ENCODE data around the gene GSC2.
A peak's percentile ranks its signal among the peaks of the same experiment; 100 is the strongest.

The GSC2 gene

DNA sequence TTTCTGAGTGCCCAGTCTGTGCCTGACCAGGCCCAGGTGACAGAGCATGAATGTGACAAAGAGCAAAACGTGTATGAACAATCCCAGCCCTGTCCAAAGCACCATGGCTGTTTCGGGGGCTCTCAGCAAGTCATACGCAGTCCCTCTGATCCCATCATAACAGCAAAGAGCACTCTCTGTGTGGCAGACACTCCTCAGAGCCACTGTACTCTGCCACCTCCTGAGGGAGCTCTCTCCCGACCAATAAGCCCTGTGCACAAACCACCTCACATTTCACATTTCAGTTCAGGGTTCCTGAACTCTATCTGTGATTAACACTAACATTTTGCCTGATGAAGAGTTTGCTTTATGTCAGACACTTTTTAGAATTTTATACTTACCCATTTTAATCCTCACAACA lies 34.5 kb downstream of the GSC2 start:
- Histone ChIP-seq H3K27me3 (no peaks in the 10 kb centered on the region), H3K9me3 (replicated peaks in 1 of 11) (no peaks in the 10 kb centered on the region), H3K36me3 (peaks cover 3 to 79% (median 41%) of the 10 kb centered on the region in 11 experiments; a peak in 19 of 22 replicates), H4K20me1 (peaks cover 63 to 98% (median 81%) of the 10 kb centered on the region in 11 experiments), H3K4me2 (peak overlapping the region in 7 of 11 experiments; percentile 41 to 99 (median 93); a peak in 8 of 22 replicates), H3K4me3 (no peak overlapping the region), H3K4me1 (peaks cover 59 to 93% (median 76%) of the 10 kb centered on the region in 10 experiments), H3K9ac (no peak overlapping the region; a peak in 1 of 22 replicates), H3K27ac (peak overlapping the region in 4 of 11 experiments; percentile 0 to 28 (median 22); a peak in 3 of 22 replicates)
- no peak for TF ChIP-seq Cebpa-rat (IDR thresholded peaks at IDR 0.05)

DNA sequence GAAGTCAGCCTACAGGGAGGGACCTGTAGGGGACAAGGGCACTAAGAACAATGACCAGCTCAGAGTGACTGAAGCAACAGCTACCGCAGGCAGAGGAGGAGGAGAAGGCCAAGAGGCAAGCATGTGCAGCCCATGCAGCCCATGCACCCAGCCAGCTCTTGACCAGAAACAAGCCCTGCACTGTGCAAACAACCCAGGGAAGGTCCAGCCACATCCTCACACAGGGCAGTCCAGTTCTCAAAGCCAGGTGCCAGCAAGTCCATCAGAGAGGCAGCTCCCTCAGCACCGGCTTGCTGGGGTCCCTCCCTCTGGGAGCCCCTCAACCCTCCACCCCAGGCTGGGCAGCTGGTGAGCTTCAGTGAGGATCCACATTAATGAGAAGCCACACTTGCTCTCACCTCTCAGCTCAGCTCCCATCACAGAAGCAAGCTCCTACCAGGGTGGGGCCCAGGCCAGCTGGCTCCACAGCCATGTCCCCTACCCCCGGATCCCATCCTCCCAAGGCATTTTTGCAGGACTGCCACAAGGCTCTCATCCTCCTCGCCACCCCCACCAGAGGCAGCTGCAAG lies 35.0 kb downstream of the GSC2 start:
- peak overlapping the region in 3 of 11 experiments; percentile 8 to 22 (median 15); a peak in 2 of 22 replicates for H3K4me2 ChIP-seq
- H3K9me3 ChIP-seq (replicated peaks in 1 of 11) = no peaks in the 10 kb centered on the region
- no peak overlapping the region; a peak in 2 of 22 replicates for H3K9ac ChIP-seq
- TF ChIP-seq Cebpa-rat (IDR thresholded peaks at IDR 0.05) = no peak
- peak overlapping the region in 5 of 11 experiments; percentile 6 to 24 (median 22); a peak in 6 of 22 replicates for H3K27ac ChIP-seq
- no peaks in the 10 kb centered on the region for H3K27me3 ChIP-seq
- H3K36me3 ChIP-seq = peaks cover 3 to 73% (median 41%) of the 10 kb centered on the region in 11 experiments; a peak in 19 of 22 replicates
- peaks cover 57 to 98% (median 81%) of the 10 kb centered on the region in 11 experiments for H4K20me1 ChIP-seq
- H3K4me1 ChIP-seq = peaks cover 59 to 93% (median 76%) of the 10 kb centered on the region in 10 experiments
- no peak overlapping the region for H3K4me3 ChIP-seq

DNA sequence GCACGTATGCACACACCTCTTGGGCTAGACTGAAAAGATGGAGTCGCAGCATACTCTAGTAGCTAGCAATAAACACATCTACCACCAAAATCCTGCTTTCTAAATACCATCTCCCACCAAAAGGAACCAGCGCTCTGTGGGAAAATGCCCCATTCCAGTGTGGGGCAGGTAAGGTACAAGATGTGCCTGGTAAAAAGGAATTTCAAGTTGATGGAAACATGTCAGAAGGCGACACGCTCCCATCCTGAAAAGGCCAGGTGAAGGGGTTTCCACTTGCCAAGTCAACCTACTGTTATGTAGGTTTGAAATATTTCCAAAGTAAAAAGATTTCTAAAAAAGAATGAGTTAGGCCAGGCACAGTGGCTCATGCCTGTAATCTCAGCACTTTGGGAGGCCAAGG lies 36.7 kb downstream of the GSC2 start:
- Histone ChIP-seq H3K4me3 (no peak overlapping the region), H4K20me1 (peaks cover 41 to 95% (median 75%) of the 10 kb centered on the region in 11 experiments), H3K9ac (no peak overlapping the region), H3K9me3 (replicated peaks in 1 of 11) (no peaks in the 10 kb centered on the region), H3K27me3 (no peaks in the 10 kb centered on the region), H3K36me3 (peaks cover 3 to 67% (median 39%) of the 10 kb centered on the region in 11 experiments; a peak in 19 of 22 replicates), H3K4me1 (peaks cover 59 to 93% (median 76%) of the 10 kb centered on the region in 10 experiments), H3K27ac (peak overlapping the region in 1 of 11 experiments; percentile 8; a peak in 1 of 22 replicates), H3K4me2 (no peak overlapping the region)
- TF ChIP-seq Cebpa-rat (IDR thresholded peaks at IDR 0.05) = no peak

DNA sequence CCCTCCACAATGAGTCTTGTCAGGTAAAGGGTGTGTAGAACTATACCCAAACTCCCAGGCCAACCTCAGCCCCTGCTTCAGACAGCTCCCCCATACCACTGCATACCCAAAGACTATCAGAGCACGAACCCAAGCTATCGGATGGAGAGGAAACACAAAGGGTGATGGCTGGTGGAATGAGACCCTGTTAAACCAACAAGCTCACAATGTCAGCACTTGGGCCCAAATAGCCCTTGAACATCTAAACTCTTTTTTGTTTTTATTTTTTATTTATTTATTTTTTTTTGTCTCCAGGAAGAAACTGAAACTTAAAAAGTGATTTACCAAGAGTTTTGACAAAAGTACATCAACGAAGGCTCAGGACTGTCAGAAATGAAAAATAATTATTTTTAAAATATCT lies 38.5 kb downstream of the GSC2 start:
- Histone ChIP-seq H3K9ac (peak overlapping the region in 6 of 11 experiments; percentile 4 to 80 (median 50); a peak in 8 of 22 replicates), H4K20me1 (peaks cover 28 to 95% (median 68%) of the 10 kb centered on the region in 11 experiments), H3K27ac (peak overlapping the region in 9 of 11 experiments; percentile 80 to 91 (median 89); a peak in 18 of 22 replicates), H3K4me1 (peaks cover 58 to 93% (median 76%) of the 10 kb centered on the region in 10 experiments), H3K36me3 (peaks cover 5 to 69% (median 31%) of the 10 kb centered on the region in 11 experiments; a peak in 21 of 22 replicates), H3K4me3 (0 out of 20 replicates have a peak overlapping the region, but pooled peaks of 1 of the 10 experiments have one; percentile 4), H3K27me3 (no peaks in the 10 kb centered on the region), H3K9me3 (replicated peaks in 1 of 11) (no peaks in the 10 kb centered on the region), H3K4me2 (peak overlapping the region; percentile 15 to 94 (median 80); a peak in 16 of 22 replicates)
- TF ChIP-seq Cebpa-rat (IDR thresholded peaks at IDR 0.05) = no peak

DNA sequence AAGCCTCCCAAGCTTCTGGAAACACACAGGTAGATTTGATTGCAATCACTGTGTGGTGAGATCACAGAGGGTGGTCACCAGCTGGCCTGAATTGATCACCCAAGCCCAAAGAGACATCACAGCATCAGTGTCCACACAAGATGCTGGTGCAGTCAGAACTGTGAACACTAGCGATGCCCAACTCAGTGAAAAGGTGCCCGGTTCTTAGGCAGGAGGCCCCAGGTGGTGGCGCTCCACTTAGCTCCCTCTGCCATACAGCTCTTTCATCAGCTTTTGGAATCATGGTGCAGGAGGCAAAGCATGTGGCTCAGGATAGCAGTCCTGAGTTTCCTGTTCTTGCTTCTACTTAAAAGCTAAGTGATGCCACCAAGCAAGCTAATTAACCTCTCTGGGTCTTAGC lies 39.0 kb downstream of the GSC2 start:
- H4K20me1 ChIP-seq = peaks cover 28 to 95% (median 68%) of the 10 kb centered on the region in 11 experiments
- peak overlapping the region in 9 of 11 experiments; percentile 80 to 91 (median 89); a peak in 18 of 22 replicates for H3K27ac ChIP-seq
- no peaks in the 10 kb centered on the region for H3K27me3 ChIP-seq
- no peak for TF ChIP-seq Cebpa-rat (IDR thresholded peaks at IDR 0.05)
- peaks cover 5 to 68% (median 30%) of the 10 kb centered on the region in 11 experiments; a peak in 21 of 22 replicates for H3K36me3 ChIP-seq
- peaks cover 58 to 93% (median 76%) of the 10 kb centered on the region in 10 experiments for H3K4me1 ChIP-seq
- H3K9me3 ChIP-seq (replicated peaks in 1 of 11) = no peaks in the 10 kb centered on the region
- H3K4me2 ChIP-seq = peak overlapping the region; percentile 15 to 94 (median 80); a peak in 18 of 22 replicates
- peak overlapping the region in 8 of 11 experiments; percentile 4 to 80 (median 32); a peak in 11 of 22 replicates for H3K9ac ChIP-seq
- 0 out of 20 replicates have a peak overlapping the region, but pooled peaks of 1 of the 10 experiments have one; percentile 4 for H3K4me3 ChIP-seq

DNA sequence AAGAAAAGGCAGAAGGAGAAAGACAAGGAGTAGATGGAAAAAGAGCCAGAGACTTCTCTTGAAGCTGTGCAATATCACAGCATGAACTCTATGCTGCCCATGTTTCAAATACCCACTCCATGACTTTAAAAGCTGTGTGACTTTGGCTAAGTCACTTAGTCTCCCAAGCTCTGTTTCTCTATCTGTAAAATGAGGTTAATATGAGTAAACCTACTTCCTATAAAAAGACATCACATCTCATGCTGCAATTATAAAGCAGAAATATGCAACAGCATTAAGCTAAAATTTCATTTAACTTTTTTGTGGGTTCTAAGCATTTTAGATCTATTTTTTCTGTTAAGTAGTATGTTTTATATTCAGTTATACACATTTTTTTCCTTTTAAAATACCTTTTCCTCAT lies 39.4 kb downstream of the GSC2 start:
- Histone ChIP-seq H3K36me3 (peaks cover 5 to 68% (median 30%) of the 10 kb centered on the region in 11 experiments; a peak in 21 of 22 replicates), H3K4me2 (peak overlapping the region in 10 of 11 experiments; percentile 59 to 94 (median 80); a peak in 18 of 22 replicates), H4K20me1 (peaks cover 28 to 95% (median 68%) of the 10 kb centered on the region in 11 experiments), H3K4me3 (no peak overlapping the region), H3K9ac (peak overlapping the region in 8 of 11 experiments; percentile 25 to 80 (median 74); a peak in 13 of 22 replicates), H3K9me3 (replicated peaks in 1 of 11) (no peaks in the 10 kb centered on the region), H3K4me1 (peaks cover 54 to 93% (median 75%) of the 10 kb centered on the region in 10 experiments), H3K27ac (peak overlapping the region in 10 of 11 experiments; percentile 66 to 91 (median 89); a peak in 19 of 22 replicates), H3K27me3 (no peaks in the 10 kb centered on the region)
- no peak for TF ChIP-seq Cebpa-rat (IDR thresholded peaks at IDR 0.05)

DNA sequence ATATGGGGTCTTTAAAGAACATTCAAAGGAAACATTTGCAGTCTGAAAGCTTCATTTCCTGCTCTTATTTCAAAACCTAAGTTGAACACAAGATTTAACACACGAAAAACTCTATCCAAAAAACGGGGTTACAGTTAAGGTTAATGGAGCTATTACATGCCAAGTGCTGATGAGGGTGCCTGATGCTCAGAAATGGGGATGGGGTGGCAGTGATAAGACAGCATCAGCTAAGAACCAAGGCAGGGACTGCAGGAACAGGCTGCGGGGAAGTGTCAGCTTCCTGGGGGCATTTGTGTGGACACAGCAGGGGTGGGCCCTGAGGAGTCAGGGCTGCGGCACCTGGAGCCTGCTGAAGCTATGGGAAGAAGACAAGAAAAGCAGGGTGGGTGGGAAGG lies 40.0 kb downstream of the GSC2 start:
- Histone ChIP-seq H3K9ac (peak overlapping the region in 10 of 11 experiments; percentile 22 to 80 (median 74); a peak in 19 of 22 replicates), H3K36me3 (peaks cover 5 to 68% (median 34%) of the 10 kb centered on the region in 11 experiments; a peak in 21 of 22 replicates), H3K4me1 (peaks cover 52 to 93% (median 76%) of the 10 kb centered on the region in 10 experiments), H3K27me3 (no peaks in the 10 kb centered on the region), H3K4me3 (peak overlapping the region in 4 of 10 experiments; percentile 13 to 45 (median 26); a peak in 7 of 20 replicates), H3K27ac (peak overlapping the region; percentile 39 to 91 (median 89); a peak in 21 of 22 replicates), H3K4me2 (peak overlapping the region; percentile 59 to 94 (median 80)), H4K20me1 (peaks cover 28 to 95% (median 68%) of the 10 kb centered on the region in 11 experiments), H3K9me3 (replicated peaks in 1 of 11) (no peaks in the 10 kb centered on the region)
- no peak for TF ChIP-seq Cebpa-rat (IDR thresholded peaks at IDR 0.05)

DNA sequence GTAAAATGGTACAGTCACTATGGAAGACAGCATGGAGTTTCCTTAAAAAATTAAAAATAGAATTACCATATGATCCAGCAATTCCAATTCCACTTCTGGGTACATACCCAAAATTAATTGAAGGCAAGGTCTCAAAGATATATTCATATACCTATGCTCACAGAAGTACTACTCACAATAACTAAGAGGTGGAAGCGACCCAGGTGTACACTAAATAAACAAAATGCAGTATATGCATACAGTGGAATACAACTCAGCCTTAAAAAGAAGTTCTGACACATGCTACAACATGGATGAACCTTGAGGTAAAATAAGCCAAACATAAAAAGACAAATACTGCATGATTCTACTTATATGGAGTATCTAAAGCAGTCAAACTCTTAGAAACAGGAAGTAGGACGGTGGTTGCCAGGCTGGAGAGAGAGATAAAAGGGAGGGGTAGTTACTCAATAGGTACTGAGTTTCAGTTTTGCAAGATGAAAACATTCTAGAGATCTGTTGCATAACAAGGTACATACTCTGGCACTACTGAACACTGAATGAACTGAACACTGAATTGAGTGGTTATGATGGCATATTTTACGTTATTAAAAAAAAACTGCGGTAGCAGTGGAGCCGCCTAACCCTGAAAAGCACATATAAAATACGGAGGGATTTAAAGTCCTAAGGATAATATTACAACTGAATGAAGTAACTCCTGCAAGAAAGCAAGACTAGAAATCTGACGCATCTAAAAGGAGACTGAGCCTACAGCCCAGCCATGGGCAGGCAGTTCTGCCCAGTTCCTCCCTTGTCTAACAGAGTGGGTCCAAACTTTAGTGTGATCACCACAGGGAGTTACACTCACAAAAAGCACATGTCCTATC lies 40.7 kb downstream of the GSC2 start:
- Histone ChIP-seq H3K36me3 (peaks cover 5 to 66% (median 34%) of the 10 kb centered on the region in 11 experiments; a peak in 20 of 22 replicates), H3K4me2 (peak overlapping the region; percentile 59 to 94 (median 80)), H3K9me3 (replicated peaks in 1 of 11) (no peaks in the 10 kb centered on the region), H3K9ac (peak overlapping the region in 10 of 11 experiments; percentile 22 to 80 (median 74); a peak in 19 of 22 replicates), H3K27me3 (no peaks in the 10 kb centered on the region), H3K27ac (peak overlapping the region; percentile 39 to 91 (median 89); a peak in 21 of 22 replicates), H4K20me1 (peaks cover 28 to 95% (median 68%) of the 10 kb centered on the region in 11 experiments), H3K4me1 (peaks cover 52 to 94% (median 78%) of the 10 kb centered on the region in 10 experiments), H3K4me3 (peak overlapping the region in 6 of 10 experiments; percentile 3 to 45 (median 29); a peak in 10 of 20 replicates)
- TF ChIP-seq Cebpa-rat (IDR thresholded peaks at IDR 0.05) = peak in 7 of 11 experiments; percentile 66 to 95 (median 78); a peak in 13 of 22 replicates
